GM12878 (cell line): Measurements from ENCODE around the gene C1R.

ENCODE experiments used
- BRCA1 ChIP-seq: IDR thresholded peaks from 2 replicates; pipeline ENCODE4 v1.6.1; 2011; ENCODE audit warnings: low read depth, low read length, improper control_type of control experiment
- CREB1 ChIP-seq: IDR thresholded peaks from 2 replicates; pipeline ENCODE4 v1.6.1; 2012; ENCODE audit warnings: low read depth, mild to moderate bottlenecking, inconsistent platforms
- EGR1 ChIP-seq, 2 experiments: IDR thresholded peaks; 1 replicate in 1 of 2; 2 replicates in 1 of 2; pipeline ENCODE4 v1.6.1; 2011 to 2012; ENCODE audit warnings: low read depth in 2 of 2, low read length in 2 of 2, borderline replicate concordance in 1 of 2, mild to moderate bottlenecking in 1 of 2, moderate library complexity in 1 of 2
- KDM1A ChIP-seq: fragments of 200-600 bp; sonication (generic); IDR thresholded peaks from 2 replicates; pipeline ENCODE4 v1.6.1; 2016; ENCODE audit warnings: borderline replicate concordance
- SP1 ChIP-seq: IDR thresholded peaks from one replicate; pipeline ENCODE4 v1.6.1; 2011; ENCODE audit warnings: low read depth, low read length
- STAT1 ChIP-seq: fragments of 450-650 bp; conservative IDR thresholded peaks from 2 replicates; pipeline ENCODE4 v1.6.1; 2014; ENCODE audit warnings: antibody characterized with exemption, mild to moderate bottlenecking
- TBL1XR1 ChIP-seq: IDR thresholded peaks from 2 replicates; pipeline ENCODE4 v1.6.1; 2012; ENCODE audit warnings: low read depth, low read length, improper control_type of control experiment
- TF ChIP-seq, protein P1 (sequence below), 3 experiments: IDR thresholded peaks in 2 of 3; conservative IDR thresholded peaks in 1 of 3; 2 replicates each; pipeline ENCODE4 v1.5.1; 2011; ENCODE audit warnings: low read depth in 3 of 3, low read length in 3 of 3, mild to moderate bottlenecking in 3 of 3, control low read depth in 2 of 3, moderate library complexity in 2 of 3, inconsistent platforms in 1 of 3, mixed read lengths in 1 of 3; ENCODE audit not compliant: control insufficient read depth in 2 of 3, insufficient read depth in 1 of 3; ENCODE audit errors: extremely low read depth in 1 of 3

DNA sequence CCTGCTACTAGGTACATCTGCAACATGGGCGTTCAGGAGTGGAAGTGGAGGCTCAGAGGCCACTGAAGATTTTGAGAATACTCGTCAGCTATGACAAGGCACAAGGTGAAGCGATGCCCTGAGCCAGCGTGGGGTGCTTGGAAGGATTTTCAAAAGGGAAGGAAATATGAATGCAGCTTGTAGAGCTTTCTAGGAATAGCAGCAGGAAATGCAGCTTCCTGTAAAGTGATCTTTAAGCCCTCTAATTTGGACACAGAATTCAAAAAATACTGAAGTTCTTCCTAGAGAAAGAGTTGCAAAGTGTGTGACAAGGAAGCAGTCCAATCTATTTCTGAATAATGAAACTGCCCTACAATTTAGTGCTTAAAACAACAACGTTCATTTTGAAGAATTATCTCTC, 44.9 kb downstream of the C1R start:
- TF ChIP-seq CREB1: no peak
- TF ChIP-seq BRCA1: no peak
- TF ChIP-seq KDM1A: no peak
- TF ChIP-seq EGR1 (IDR thresholded peaks at IDR 0.05; ENCODE audit: borderline replicate concordance in 1 of 2, low read depth in 2 of 2, low read length in 2 of 2): no peak
- no peak for TF ChIP-seq TBL1XR1
- no peak for TF ChIP-seq STAT1
- TF ChIP-seq, protein P1, sequence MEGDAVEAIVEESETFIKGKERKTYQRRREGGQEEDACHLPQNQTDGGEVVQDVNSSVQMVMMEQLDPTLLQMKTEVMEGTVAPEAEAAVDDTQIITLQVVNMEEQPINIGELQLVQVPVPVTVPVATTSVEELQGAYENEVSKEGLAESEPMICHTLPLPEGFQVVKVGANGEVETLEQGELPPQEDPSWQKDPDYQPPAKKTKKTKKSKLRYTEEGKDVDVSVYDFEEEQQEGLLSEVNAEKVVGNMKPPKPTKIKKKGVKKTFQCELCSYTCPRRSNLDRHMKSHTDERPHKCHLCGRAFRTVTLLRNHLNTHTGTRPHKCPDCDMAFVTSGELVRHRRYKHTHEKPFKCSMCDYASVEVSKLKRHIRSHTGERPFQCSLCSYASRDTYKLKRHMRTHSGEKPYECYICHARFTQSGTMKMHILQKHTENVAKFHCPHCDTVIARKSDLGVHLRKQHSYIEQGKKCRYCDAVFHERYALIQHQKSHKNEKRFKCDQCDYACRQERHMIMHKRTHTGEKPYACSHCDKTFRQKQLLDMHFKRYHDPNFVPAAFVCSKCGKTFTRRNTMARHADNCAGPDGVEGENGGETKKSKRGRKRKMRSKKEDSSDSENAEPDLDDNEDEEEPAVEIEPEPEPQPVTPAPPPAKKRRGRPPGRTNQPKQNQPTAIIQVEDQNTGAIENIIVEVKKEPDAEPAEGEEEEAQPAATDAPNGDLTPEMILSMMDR (IDR thresholded peaks at IDR 0.05 in 2 of 3, conservative IDR thresholded peaks at IDR 0.05 in 1 of 3; ENCODE audit: control insufficient read depth in 2 of 3, extremely low read depth in 1 of 3, insufficient read depth in 1 of 3, low read depth in 3 of 3, low read length in 3 of 3): no peak
- TF ChIP-seq SP1: no peak
